ENCODE data around the gene PCDH9. TPM values are rescaled to one million over a fixed set of nuclear protein-coding genes. Genes with fewer than 3 reads are reported as not detected.

Gene PCDH9
- total RNA-seq, 1 donor from 2014 or later = 1.7 TPM

DNA sequence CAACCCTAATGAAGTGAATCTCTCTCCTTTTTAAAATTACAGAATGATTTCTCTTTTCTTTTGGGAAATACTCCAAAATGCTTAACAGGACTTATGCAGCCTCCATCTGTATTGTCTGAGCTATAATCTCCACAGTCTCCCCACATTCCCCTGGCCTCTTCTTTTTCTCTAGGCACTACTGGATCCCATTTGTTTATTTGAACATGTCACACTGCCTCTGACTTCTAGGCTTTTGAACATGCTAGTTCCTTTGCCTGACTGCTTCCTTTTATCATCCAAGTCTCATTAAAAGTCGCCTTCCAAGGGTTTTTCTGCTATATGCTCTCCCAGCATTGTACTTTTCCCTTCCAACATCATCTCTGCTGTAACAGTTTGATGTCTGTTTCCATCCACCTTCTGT, 548.7 kb downstream of the PCDH9 start:
- peaks cover 2% of the 10 kb centered on the region for H3K36me3 Mint-ChIP-seq (ENCODE audit: insufficient read depth)
- H3K4me3 Mint-ChIP-seq (ENCODE audit: low read depth) = no peak overlapping the region
- no peak for DNase-seq (ENCODE audit: low spot score, unreplicated experiment)
- no peaks in the 10 kb centered on the region for H3K27me3 Mint-ChIP-seq
- TF ChIP-seq, protein P1, sequence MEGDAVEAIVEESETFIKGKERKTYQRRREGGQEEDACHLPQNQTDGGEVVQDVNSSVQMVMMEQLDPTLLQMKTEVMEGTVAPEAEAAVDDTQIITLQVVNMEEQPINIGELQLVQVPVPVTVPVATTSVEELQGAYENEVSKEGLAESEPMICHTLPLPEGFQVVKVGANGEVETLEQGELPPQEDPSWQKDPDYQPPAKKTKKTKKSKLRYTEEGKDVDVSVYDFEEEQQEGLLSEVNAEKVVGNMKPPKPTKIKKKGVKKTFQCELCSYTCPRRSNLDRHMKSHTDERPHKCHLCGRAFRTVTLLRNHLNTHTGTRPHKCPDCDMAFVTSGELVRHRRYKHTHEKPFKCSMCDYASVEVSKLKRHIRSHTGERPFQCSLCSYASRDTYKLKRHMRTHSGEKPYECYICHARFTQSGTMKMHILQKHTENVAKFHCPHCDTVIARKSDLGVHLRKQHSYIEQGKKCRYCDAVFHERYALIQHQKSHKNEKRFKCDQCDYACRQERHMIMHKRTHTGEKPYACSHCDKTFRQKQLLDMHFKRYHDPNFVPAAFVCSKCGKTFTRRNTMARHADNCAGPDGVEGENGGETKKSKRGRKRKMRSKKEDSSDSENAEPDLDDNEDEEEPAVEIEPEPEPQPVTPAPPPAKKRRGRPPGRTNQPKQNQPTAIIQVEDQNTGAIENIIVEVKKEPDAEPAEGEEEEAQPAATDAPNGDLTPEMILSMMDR (IDR thresholded peaks at IDR 0.05; ENCODE audit: unreplicated experiment) = no peak
- H3K9me3 Mint-ChIP-seq (ENCODE audit: low read depth) = peaks cover 10% of the 10 kb centered on the region
- no peak overlapping the region for H3K27ac Mint-ChIP-seq
- H3K4me1 Mint-ChIP-seq (ENCODE audit: low read depth) = no peaks in the 10 kb centered on the region

DNA sequence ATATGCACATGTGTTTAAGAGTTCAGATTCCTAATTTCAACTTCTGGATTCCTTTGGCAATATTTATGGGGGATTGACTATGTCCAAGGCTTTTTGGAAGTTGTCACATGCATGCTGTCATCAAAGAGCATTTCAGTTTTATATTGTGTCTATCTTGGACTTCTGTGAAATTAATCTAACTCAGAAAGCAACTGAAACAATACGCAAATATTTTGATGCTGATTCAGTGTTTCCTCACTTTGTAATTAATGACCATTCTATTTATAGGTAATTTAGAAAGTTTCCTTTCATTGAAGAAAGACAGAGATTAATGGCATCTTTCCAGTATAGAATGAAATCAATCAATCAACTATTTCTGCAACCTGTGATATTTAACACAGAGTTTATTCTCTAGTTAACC, 550.1 kb downstream of the PCDH9 start:
- Mint-ChIP-seq H3K4me1 (ENCODE audit: low read depth) (no peaks in the 10 kb centered on the region), H3K9me3 (ENCODE audit: low read depth) (peaks cover 5% of the 10 kb centered on the region), H3K27ac (no peak overlapping the region), H3K36me3 (ENCODE audit: insufficient read depth) (peaks cover 2% of the 10 kb centered on the region), H3K4me3 (ENCODE audit: low read depth) (no peak overlapping the region), H3K27me3 (no peaks in the 10 kb centered on the region)
- no peak for DNase-seq (ENCODE audit: low spot score, unreplicated experiment)
- TF ChIP-seq, protein P1 (IDR thresholded peaks at IDR 0.05; ENCODE audit: unreplicated experiment) = no peak

DNA sequence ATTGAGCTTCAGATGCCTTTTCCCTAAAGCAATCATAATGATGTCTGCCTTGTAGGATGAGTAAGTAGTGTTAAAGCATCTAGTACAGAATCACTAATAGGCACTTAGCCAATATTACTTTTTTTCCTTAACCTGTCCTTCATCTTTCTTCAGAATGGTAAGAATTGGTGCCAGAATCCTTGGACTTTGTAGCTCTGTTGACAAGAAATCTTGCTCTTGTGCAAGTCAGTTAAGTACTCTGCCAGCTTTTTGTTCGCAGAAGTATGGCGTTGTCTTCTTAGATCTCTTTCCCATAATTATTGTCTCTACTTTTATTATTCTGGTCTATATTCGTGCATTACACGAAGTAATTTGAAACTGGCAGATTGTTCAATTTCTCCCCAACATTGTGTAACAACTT, 554.5 kb downstream of the PCDH9 start:
- no peaks in the 10 kb centered on the region for H3K36me3 Mint-ChIP-seq (ENCODE audit: insufficient read depth)
- TF ChIP-seq, protein P1 (IDR thresholded peaks at IDR 0.05; ENCODE audit: unreplicated experiment) = no peak
- DNase-seq (ENCODE audit: low spot score, unreplicated experiment) = no peak
- H3K4me3 Mint-ChIP-seq (ENCODE audit: low read depth) = no peak overlapping the region
- H3K9me3 Mint-ChIP-seq (ENCODE audit: low read depth) = peaks cover 5% of the 10 kb centered on the region
- no peaks in the 10 kb centered on the region for H3K4me1 Mint-ChIP-seq (ENCODE audit: low read depth)
- H3K27me3 Mint-ChIP-seq = no peaks in the 10 kb centered on the region
- no peak overlapping the region for H3K27ac Mint-ChIP-seq

DNA sequence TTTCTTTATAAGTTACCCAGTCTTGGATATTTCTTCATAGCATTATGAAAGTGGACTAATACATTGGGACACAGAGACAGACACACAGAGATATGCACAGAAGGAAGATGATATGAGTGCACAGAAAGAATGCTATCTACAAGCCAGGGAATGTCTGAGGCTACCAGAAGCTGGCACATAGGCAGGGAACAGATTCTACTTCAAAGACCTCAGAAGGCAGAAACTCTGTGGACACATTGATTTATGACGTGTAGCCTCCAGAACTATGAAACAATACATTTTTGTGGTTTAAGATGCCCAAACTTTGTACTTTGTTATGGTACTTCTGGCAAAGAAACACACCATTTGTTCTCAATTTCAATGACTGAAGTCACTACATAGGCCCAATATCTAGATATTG, 556.7 kb downstream of the PCDH9 start:
- Mint-ChIP-seq H3K27ac (no peak overlapping the region), H3K27me3 (no peaks in the 10 kb centered on the region), H3K4me3 (ENCODE audit: low read depth) (no peak overlapping the region), H3K9me3 (ENCODE audit: low read depth) (peaks cover 5% of the 10 kb centered on the region), H3K4me1 (ENCODE audit: low read depth) (no peaks in the 10 kb centered on the region), H3K36me3 (ENCODE audit: insufficient read depth) (no peaks in the 10 kb centered on the region)
- DNase-seq (ENCODE audit: low spot score, unreplicated experiment) = no peak
- TF ChIP-seq, protein P1 (IDR thresholded peaks at IDR 0.05; ENCODE audit: unreplicated experiment) = no peak

DNA sequence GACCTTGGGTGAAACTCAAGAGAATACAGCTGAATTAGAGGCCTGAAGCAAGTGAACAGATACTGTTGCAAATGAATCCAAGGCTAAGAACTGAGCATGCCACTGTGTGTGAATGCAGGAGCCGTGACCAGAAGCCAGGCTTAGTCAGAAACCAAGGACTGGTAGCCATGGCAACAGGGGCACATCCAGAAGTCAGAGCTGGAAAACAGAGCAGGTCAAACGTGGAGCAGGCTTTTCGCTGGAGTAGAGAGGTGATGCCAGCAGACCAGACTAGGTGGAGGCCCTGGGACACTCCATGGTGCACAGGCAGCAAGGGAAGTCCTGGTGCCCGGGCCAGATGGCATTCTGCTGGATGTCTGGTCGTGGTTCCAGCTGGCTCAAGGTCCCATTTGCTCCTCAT, 564.1 kb downstream of the PCDH9 start:
- no peak for DNase-seq (ENCODE audit: low spot score, unreplicated experiment)
- H3K36me3 Mint-ChIP-seq (ENCODE audit: insufficient read depth) = no peaks in the 10 kb centered on the region
- H3K27me3 Mint-ChIP-seq = no peaks in the 10 kb centered on the region
- H3K4me1 Mint-ChIP-seq (ENCODE audit: low read depth) = no peaks in the 10 kb centered on the region
- H3K4me3 Mint-ChIP-seq (ENCODE audit: low read depth) = no peak overlapping the region
- TF ChIP-seq, protein P1 (IDR thresholded peaks at IDR 0.05; ENCODE audit: unreplicated experiment) = no peak
- H3K9me3 Mint-ChIP-seq (ENCODE audit: low read depth) = peaks cover 3% of the 10 kb centered on the region
- no peak overlapping the region for H3K27ac Mint-ChIP-seq
